ENCODE data around the gene RARB.

RARB gene

DNA sequence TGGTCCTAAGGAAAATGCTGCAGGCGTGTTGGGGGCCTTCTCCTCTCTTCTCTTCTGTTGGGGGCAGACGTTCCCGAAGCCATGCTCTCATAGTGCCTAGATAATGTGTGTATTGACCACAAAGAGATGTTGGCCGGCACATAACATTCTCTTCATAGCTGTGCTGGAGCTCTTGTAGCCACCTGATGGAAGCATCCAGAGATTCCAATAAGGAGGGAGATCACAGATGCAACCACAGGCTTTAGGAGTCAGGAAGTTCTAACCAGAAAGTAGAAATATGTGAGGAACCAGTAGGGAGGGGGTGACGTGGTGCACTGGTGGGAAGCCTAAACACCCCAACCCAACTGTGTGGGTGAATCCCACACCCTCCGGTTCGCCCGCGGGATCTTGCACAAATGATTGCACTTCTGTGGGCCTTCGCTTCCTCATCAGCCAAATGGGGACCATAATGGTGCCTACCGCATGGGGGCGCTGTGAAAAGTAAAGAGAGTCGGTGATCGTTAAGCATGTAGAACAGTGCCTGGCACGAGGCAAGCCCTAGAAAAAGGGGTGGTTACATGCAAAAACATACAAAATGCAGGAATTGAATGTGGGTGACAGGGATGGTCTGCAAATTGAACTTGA lies 148.9 kb downstream of the RARB start:
- Histone ChIP-seq H3K9me3 (ENCODE audit: control insufficient read depth, low read length) (no peaks in the 10 kb centered on the region), H3K27me3 (ENCODE audit: control insufficient read depth, insufficient read depth, low read length) (no peaks in the 10 kb centered on the region), H3K4me2 (ENCODE audit: low read length) (no peak overlapping the region), H3K9ac (no peak overlapping the region), H3K79me2 (no peaks in the 10 kb centered on the region), H3K36me3 (ENCODE audit: control insufficient read depth, insufficient read depth, low read length) (no peaks in the 10 kb centered on the region), H3K4me1 (no peaks in the 10 kb centered on the region), H3K27ac (no peak overlapping the region), H2AFZ (no peak overlapping the region), H3K4me3 (ENCODE audit: low read depth, low read length) (no peak overlapping the region)
- TF ChIP-seq, protein P1, sequence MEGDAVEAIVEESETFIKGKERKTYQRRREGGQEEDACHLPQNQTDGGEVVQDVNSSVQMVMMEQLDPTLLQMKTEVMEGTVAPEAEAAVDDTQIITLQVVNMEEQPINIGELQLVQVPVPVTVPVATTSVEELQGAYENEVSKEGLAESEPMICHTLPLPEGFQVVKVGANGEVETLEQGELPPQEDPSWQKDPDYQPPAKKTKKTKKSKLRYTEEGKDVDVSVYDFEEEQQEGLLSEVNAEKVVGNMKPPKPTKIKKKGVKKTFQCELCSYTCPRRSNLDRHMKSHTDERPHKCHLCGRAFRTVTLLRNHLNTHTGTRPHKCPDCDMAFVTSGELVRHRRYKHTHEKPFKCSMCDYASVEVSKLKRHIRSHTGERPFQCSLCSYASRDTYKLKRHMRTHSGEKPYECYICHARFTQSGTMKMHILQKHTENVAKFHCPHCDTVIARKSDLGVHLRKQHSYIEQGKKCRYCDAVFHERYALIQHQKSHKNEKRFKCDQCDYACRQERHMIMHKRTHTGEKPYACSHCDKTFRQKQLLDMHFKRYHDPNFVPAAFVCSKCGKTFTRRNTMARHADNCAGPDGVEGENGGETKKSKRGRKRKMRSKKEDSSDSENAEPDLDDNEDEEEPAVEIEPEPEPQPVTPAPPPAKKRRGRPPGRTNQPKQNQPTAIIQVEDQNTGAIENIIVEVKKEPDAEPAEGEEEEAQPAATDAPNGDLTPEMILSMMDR (IDR thresholded peaks at IDR 0.05) = no peak

DNA sequence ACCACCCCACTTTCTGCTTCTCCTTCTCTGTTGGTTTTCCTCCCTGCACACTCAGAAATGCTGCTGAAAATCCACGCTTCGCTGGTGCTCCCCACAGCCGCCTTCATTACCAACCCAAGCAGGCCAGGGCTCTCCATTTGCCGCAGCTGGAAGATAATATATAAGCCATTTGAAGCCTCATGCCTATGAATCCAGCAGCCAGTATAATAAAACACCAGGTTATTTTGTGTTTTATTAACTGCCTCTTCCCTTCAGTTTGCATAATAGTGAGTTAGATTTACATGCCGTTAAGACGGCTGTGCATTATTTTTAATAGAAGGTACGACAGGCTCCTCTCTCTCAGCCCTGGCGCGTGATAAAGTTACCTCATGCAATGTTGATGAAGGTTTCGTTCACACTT lies 150.0 kb downstream of the RARB start:
- H2AFZ ChIP-seq = no peak overlapping the region
- H3K79me2 ChIP-seq = no peaks in the 10 kb centered on the region
- TF ChIP-seq, protein P1 (IDR thresholded peaks at IDR 0.05) = no peak
- no peaks in the 10 kb centered on the region for H3K27me3 ChIP-seq (ENCODE audit: control insufficient read depth, insufficient read depth, low read length)
- no peaks in the 10 kb centered on the region for H3K36me3 ChIP-seq (ENCODE audit: control insufficient read depth, insufficient read depth, low read length)
- no peak overlapping the region for H3K4me2 ChIP-seq (ENCODE audit: low read length)
- H3K4me1 ChIP-seq = no peaks in the 10 kb centered on the region
- no peak overlapping the region for H3K27ac ChIP-seq
- no peaks in the 10 kb centered on the region for H3K9me3 ChIP-seq (ENCODE audit: control insufficient read depth, low read length)
- no peak overlapping the region for H3K9ac ChIP-seq
- H3K4me3 ChIP-seq (ENCODE audit: low read depth, low read length) = no peak overlapping the region

DNA sequence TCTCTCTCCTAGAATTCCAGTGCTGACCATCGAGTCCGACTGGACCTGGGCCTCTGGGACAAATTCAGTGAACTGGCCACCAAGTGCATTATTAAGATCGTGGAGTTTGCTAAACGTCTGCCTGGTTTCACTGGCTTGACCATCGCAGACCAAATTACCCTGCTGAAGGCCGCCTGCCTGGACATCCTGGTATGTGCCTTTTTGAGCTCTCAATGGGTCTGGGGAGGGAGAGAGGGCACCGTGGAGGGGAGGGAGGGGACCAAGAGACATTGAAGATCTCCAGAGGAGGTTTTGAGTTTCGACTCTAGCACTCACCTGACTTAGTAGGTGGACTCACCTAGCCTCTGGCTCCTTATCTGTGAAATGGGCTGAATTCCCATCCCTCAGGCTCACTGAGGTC lies 152.5 kb downstream of the RARB start:
- TF ChIP-seq, protein P1 (IDR thresholded peaks at IDR 0.05) = no peak
- Histone ChIP-seq H3K4me1 (no peaks in the 10 kb centered on the region), H3K9ac (no peak overlapping the region), H3K9me3 (ENCODE audit: control insufficient read depth, low read length) (no peaks in the 10 kb centered on the region), H3K36me3 (ENCODE audit: control insufficient read depth, insufficient read depth, low read length) (no peaks in the 10 kb centered on the region), H3K4me2 (ENCODE audit: low read length) (no peak overlapping the region), H3K27ac (no peak overlapping the region), H3K79me2 (no peaks in the 10 kb centered on the region), H3K4me3 (ENCODE audit: low read depth, low read length) (no peak overlapping the region), H2AFZ (no peak overlapping the region), H3K27me3 (ENCODE audit: control insufficient read depth, insufficient read depth, low read length) (no peaks in the 10 kb centered on the region)

DNA sequence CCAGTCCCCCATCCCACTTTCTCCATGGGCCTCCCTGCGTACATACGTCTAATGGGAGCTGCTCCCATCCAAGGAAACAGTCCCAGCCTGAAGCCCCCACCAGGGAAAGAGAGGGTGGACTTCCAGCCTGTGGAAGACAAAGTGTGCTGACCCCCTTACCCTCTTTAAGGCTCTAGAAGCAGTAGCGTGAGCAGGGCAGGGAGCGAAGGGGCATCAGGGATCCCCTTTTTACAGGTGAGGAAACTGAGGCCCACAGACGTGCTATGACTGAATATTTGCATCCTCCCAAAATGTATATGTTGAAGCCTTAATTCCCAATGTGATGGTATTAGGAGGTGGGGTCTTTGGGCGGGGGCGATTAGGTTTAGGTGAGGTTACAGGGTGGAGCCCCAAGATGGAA lies 153.3 kb downstream of the RARB start:
- Histone ChIP-seq H2AFZ (no peak overlapping the region), H3K27ac (no peak overlapping the region), H3K27me3 (ENCODE audit: control insufficient read depth, insufficient read depth, low read length) (no peaks in the 10 kb centered on the region), H3K9ac (no peak overlapping the region), H3K4me3 (ENCODE audit: low read depth, low read length) (no peak overlapping the region), H3K79me2 (no peaks in the 10 kb centered on the region), H3K4me1 (no peaks in the 10 kb centered on the region), H3K9me3 (ENCODE audit: control insufficient read depth, low read length) (no peaks in the 10 kb centered on the region), H3K4me2 (ENCODE audit: low read length) (no peak overlapping the region), H3K36me3 (ENCODE audit: control insufficient read depth, insufficient read depth, low read length) (no peaks in the 10 kb centered on the region)
- TF ChIP-seq, protein P1 (IDR thresholded peaks at IDR 0.05) = no peak

DNA sequence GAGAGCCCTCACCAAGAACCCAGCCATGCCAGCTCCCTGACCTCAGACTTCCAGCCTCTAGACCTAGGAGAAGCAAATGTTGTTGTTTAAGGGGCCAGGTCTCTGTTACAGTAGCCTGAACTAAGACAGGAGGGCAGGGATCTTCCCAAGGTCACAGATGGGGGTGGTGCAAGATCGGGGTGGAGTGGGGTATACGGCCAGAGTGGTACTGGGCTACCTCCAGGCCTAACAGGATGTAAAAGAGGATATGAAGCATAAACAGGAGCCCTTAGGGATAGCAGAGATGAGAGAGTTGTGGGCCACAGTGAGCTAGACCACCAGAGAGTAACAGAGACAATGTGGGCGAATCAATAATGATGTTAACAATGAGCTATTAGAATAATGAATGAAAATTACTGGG lies 153.8 kb downstream of the RARB start:
- H3K36me3 ChIP-seq (ENCODE audit: control insufficient read depth, insufficient read depth, low read length) = no peaks in the 10 kb centered on the region
- no peak overlapping the region for H3K9ac ChIP-seq
- no peak overlapping the region for H3K4me2 ChIP-seq (ENCODE audit: low read length)
- H3K4me3 ChIP-seq (ENCODE audit: low read depth, low read length) = no peak overlapping the region
- H3K27ac ChIP-seq = no peak overlapping the region
- no peaks in the 10 kb centered on the region for H3K9me3 ChIP-seq (ENCODE audit: control insufficient read depth, low read length)
- H2AFZ ChIP-seq = no peak overlapping the region
- TF ChIP-seq, protein P1 (IDR thresholded peaks at IDR 0.05) = no peak
- no peaks in the 10 kb centered on the region for H3K27me3 ChIP-seq (ENCODE audit: control insufficient read depth, insufficient read depth, low read length)
- H3K4me1 ChIP-seq = no peaks in the 10 kb centered on the region
- no peaks in the 10 kb centered on the region for H3K79me2 ChIP-seq
